ENCODE measurements around the gene CLIP2. TPM values are rescaled to one million over a fixed set of nuclear protein-coding genes. Genes with fewer than 3 reads are reported as not detected.
"Not testable (repeated sequence)": the region's sequence is repeated elsewhere in the genome, so short reads cannot be mapped to it uniquely, and the experiment has no call there.

Gene CLIP2
- total RNA-seq, 1 experiment from 2014 or later, result 14.2 TPM

GRCh38 chr7:74430961-74431466 is 141.8 kb downstream of the CLIP2 start:
- no peaks in the 10 kb centered on the region for H3K27me3 Mint-ChIP-seq (ENCODE audit: insufficient read depth, unreplicated experiment)
- H3K4me1 Mint-ChIP-seq (ENCODE audit: insufficient read depth, unreplicated experiment), result no peaks in the 10 kb centered on the region
- intact Hi-C loops (cut with micrococcal nuclease), result no loop called here
- H3K27ac Mint-ChIP-seq (ENCODE audit: low read depth, unreplicated experiment), result no peak overlapping the region
- no peak for TF ChIP-seq CTCF (IDR thresholded peaks at IDR 0.05; ENCODE audit: unreplicated experiment)
- H3K36me3 Mint-ChIP-seq (ENCODE audit: insufficient read depth, unreplicated experiment), result no peaks in the 10 kb centered on the region
- ChIA-PET CTCF (interaction anchor here (0.7 to 1.5 kb wide), 4 partner anchors 8 to 1572 kb away, joined by 3 to 6 read pairs (median 4); no protein-coding TSS in a partner anchor), POLR2A (no interaction called here)
- DNase-seq (ENCODE audit: unreplicated experiment), result no peak
- no TSS peak for BruUV-seq (replicated peaks)
- no peak overlapping the region for H3K4me3 Mint-ChIP-seq (ENCODE audit: unreplicated experiment)
- no peaks in the 10 kb centered on the region for H3K9me3 Mint-ChIP-seq (ENCODE audit: unreplicated experiment)

GRCh38 chr7:74437291-74437571 is 148.0 kb downstream of the CLIP2 start:
- H3K9me3 Mint-ChIP-seq (ENCODE audit: unreplicated experiment); H3K27me3 Mint-ChIP-seq (ENCODE audit: insufficient read depth, unreplicated experiment); H3K4me3 Mint-ChIP-seq (ENCODE audit: unreplicated experiment); H3K27ac Mint-ChIP-seq (ENCODE audit: low read depth, unreplicated experiment); H3K4me1 Mint-ChIP-seq (ENCODE audit: insufficient read depth, unreplicated experiment); intact Hi-C loops (cut with micrococcal nuclease); BruUV-seq (replicated peaks); H3K36me3 Mint-ChIP-seq (ENCODE audit: insufficient read depth, unreplicated experiment); DNase-seq (ENCODE audit: unreplicated experiment): not testable (repeated sequence)
- POLR2A ChIA-PET, result interaction anchor here (0.6 to 0.7 kb wide), 2 partner anchors 65 to 231 kb away, joined by 3 read pairs; no protein-coding TSS in a partner anchor
- CTCF ChIA-PET, result interaction anchor here (0.7 kb wide), 3 partner anchors 9 to 40 kb away, joined by 3 to 4 read pairs (median 3); no protein-coding TSS in a partner anchor

DNA sequence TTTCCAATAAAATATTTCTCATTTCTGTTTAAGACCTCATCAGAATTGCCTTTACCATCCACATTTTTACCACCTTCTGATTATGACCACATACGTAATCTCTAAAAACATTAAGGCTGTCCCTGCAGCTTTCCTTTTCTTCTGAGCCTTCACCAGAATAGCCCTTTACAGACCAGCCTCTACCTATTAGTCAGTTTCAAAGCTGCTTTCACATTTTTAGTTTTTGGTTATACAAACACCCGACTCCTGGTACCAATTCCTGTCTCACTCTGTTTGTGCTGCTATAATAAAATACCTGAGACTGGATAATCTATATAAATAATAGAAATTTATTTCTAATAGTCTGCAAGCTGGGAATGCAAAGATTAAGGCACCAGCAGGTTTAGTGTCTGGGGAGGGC is 149.1 kb downstream of the CLIP2 start:
- ChIA-PET CTCF (interaction anchor here (0.5 to 2.9 kb wide), 4 partner anchors 11 to 128 kb away, joined by 3 to 11 read pairs (median 4); no protein-coding TSS in a partner anchor), POLR2A (no interaction called here)
- H3K4me1 Mint-ChIP-seq (ENCODE audit: insufficient read depth, unreplicated experiment), result no peaks in the 10 kb centered on the region
- DNase-seq (ENCODE audit: unreplicated experiment), result no peak
- no peaks in the 10 kb centered on the region for H3K27me3 Mint-ChIP-seq (ENCODE audit: insufficient read depth, unreplicated experiment)
- TF ChIP-seq CTCF (IDR thresholded peaks at IDR 0.05; ENCODE audit: unreplicated experiment), result no peak
- no peak overlapping the region for H3K27ac Mint-ChIP-seq (ENCODE audit: low read depth, unreplicated experiment)
- no peaks in the 10 kb centered on the region for H3K9me3 Mint-ChIP-seq (ENCODE audit: unreplicated experiment)
- H3K4me3 Mint-ChIP-seq (ENCODE audit: unreplicated experiment), result no peak overlapping the region
- BruUV-seq (replicated peaks), result no TSS peak
- intact Hi-C loops (cut with micrococcal nuclease), result no loop called here
- no peaks in the 10 kb centered on the region for H3K36me3 Mint-ChIP-seq (ENCODE audit: insufficient read depth, unreplicated experiment)

DNA sequence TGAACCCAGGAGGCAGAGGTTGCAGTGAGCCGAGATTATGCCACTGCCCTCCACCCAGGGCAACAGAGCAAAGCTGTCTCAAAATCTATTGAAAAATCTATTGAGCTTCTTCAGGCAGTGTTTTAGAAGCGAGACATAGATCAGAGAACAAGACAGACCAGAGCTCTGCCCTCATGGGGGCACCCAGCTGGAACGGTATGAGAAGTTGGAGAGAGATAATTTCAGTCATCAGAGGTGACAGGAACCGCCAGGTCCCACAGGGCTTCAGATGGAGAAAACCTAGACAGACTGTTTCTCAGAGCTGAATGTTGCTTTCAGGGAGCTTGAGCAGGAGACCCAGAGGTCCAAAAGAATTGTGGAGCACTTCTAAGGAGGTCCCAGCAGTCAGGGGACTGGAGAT is 150.3 kb downstream of the CLIP2 start:
- POLR2A ChIA-PET, result no interaction called here
- BruUV-seq (replicated peaks), result no TSS peak

GRCh38 chr7:74440143-74440542 is 150.9 kb downstream of the CLIP2 start:
- H3K4me1 Mint-ChIP-seq (ENCODE audit: insufficient read depth, unreplicated experiment); H3K4me3 Mint-ChIP-seq (ENCODE audit: unreplicated experiment); H3K9me3 Mint-ChIP-seq (ENCODE audit: unreplicated experiment); DNase-seq (ENCODE audit: unreplicated experiment); H3K27me3 Mint-ChIP-seq (ENCODE audit: insufficient read depth, unreplicated experiment); H3K36me3 Mint-ChIP-seq (ENCODE audit: insufficient read depth, unreplicated experiment); intact Hi-C loops (cut with micrococcal nuclease); POLR2A ChIA-PET; H3K27ac Mint-ChIP-seq (ENCODE audit: low read depth, unreplicated experiment); BruUV-seq (replicated peaks): not testable (repeated sequence)
- CTCF ChIA-PET, result interaction anchor here (1.2 to 2.9 kb wide), 3 partner anchors 10 to 126 kb away, joined by 3 to 13 read pairs (median 11); no protein-coding TSS in a partner anchor

More for the DNA sequence above, 150.3 kb downstream of the CLIP2 start:
- no peak for DNase-seq (ENCODE audit: unreplicated experiment)
- H3K4me1 Mint-ChIP-seq (ENCODE audit: insufficient read depth, unreplicated experiment), result no peaks in the 10 kb centered on the region
- no peak overlapping the region for H3K27ac Mint-ChIP-seq (ENCODE audit: low read depth, unreplicated experiment)
- no peak overlapping the region for H3K4me3 Mint-ChIP-seq (ENCODE audit: unreplicated experiment)
- no peaks in the 10 kb centered on the region for H3K9me3 Mint-ChIP-seq (ENCODE audit: unreplicated experiment)
- TF ChIP-seq CTCF (IDR thresholded peaks at IDR 0.05; ENCODE audit: unreplicated experiment), result no peak
- H3K27me3 Mint-ChIP-seq (ENCODE audit: insufficient read depth, unreplicated experiment), result no peaks in the 10 kb centered on the region
- no peaks in the 10 kb centered on the region for H3K36me3 Mint-ChIP-seq (ENCODE audit: insufficient read depth, unreplicated experiment)
- CTCF ChIA-PET, result interaction anchor here (0.5 to 2.9 kb wide), 5 partner anchors 9 to 126 kb away, joined by 3 to 13 read pairs (median 3); no protein-coding TSS in a partner anchor
- intact Hi-C loops (cut with micrococcal nuclease), result no loop called here

Data from MCF 10A (cell line).